ENCODE results near the gene GPA33. TPM values are rescaled to one million over a fixed set of nuclear protein-coding genes. Genes with fewer than 3 reads are reported as not detected.

Gene GPA33
- polyA plus RNA-seq, 1 donor (not counting 4 experiments of a cell fraction or from before 2014, with no cell fraction given): not detected

- no peak for DNase-seq (ENCODE audit: low read depth, low spot score)
- H3K9ac ChIP-seq (ENCODE audit: control insufficient read depth, extremely low read depth, insufficient read depth, low read length): no peak overlapping the region
- H4K20me1 ChIP-seq (ENCODE audit: control insufficient read depth, extremely low read depth, insufficient read depth, low read length): no peaks in the 10 kb centered on the region
- no peaks in the 10 kb centered on the region for H3K9me1 ChIP-seq (ENCODE audit: control insufficient read depth, extremely low read depth, insufficient read depth, low read length)
- H3K36me3 ChIP-seq (ENCODE audit: control insufficient read depth in 2 of 2, extremely low read depth in 1 of 2, insufficient read depth in 2 of 2, low read length in 2 of 2): no peaks in the 10 kb centered on the region
- TF ChIP-seq EZH2 (IDR thresholded peaks at IDR 0.05; ENCODE audit: low read length) (no peak), CTCF (optimal IDR thresholded peaks at IDR 0.05 in 1 of 3, IDR thresholded peaks at IDR 0.05 in 1 of 3, conservative IDR thresholded peaks at IDR 0.05 in 1 of 3; ENCODE audit: extremely low read depth in 1 of 3, insufficient read depth in 2 of 3, low read length in 3 of 3) (no peak)
- no peak overlapping the region for H3K27ac ChIP-seq (ENCODE audit: control insufficient read depth, insufficient read depth, low read length)
- H3K4me2 ChIP-seq (ENCODE audit: control insufficient read depth, extremely low read depth, insufficient read depth, low read depth, low read length): no peak overlapping the region
- peaks cover 2% of the 10 kb centered on the region for H3K4me1 ChIP-seq (ENCODE audit: control insufficient read depth, extremely low read depth, insufficient read depth, low read length)
- H2AFZ ChIP-seq (ENCODE audit: control insufficient read depth, low read length): no peak overlapping the region
- H3K4me3 ChIP-seq (ENCODE audit: control insufficient read depth in 2 of 3, extremely low read depth in 1 of 3, insufficient read depth in 2 of 3, low read depth in 1 of 3, low read length in 3 of 3): no peak overlapping the region
- H3K27me3 ChIP-seq (ENCODE audit: control insufficient read depth, extremely low read depth, insufficient read depth, low read length): no peaks in the 10 kb centered on the region
- H3K79me2 ChIP-seq (ENCODE audit: control insufficient read depth, insufficient read depth, low read length): no peaks in the 10 kb centered on the region
- H3K9me3 ChIP-seq (ENCODE audit: control insufficient read depth, low read depth, low read length): no peaks in the 10 kb centered on the region
- dilution Hi-C loops (cut with MboI; ENCODE audit: extremely low pct_ligation_motif_present, low sequenced_read_pairs): no loop called here
- FAIRE-seq: no peak
Observed at GRCh38 chr1:167011560-167012191, 78.5 kb downstream of the GPA33 start.

GRCh38 chr1:167003711-167004110 is 86.5 kb downstream of the GPA33 start:
- no peak for DNase-seq (ENCODE audit: low read depth, low spot score)
- dilution Hi-C loops (cut with MboI; ENCODE audit: extremely low pct_ligation_motif_present, low sequenced_read_pairs): no loop called here

More at GRCh38 chr1:167003711-167004110, 86.5 kb downstream of the GPA33 start:
- H3K27ac ChIP-seq (ENCODE audit: control insufficient read depth, insufficient read depth, low read length): no peak overlapping the region
- no peak overlapping the region for H2AFZ ChIP-seq (ENCODE audit: control insufficient read depth, low read length)
- H3K4me2 ChIP-seq (ENCODE audit: control insufficient read depth, extremely low read depth, insufficient read depth, low read depth, low read length): no peak overlapping the region
- no peak overlapping the region for H3K4me3 ChIP-seq (ENCODE audit: control insufficient read depth in 2 of 3, extremely low read depth in 1 of 3, insufficient read depth in 2 of 3, low read depth in 1 of 3, low read length in 3 of 3)
- no peaks in the 10 kb centered on the region for H3K79me2 ChIP-seq (ENCODE audit: control insufficient read depth, insufficient read depth, low read length)
- H4K20me1 ChIP-seq (ENCODE audit: control insufficient read depth, extremely low read depth, insufficient read depth, low read length): no peaks in the 10 kb centered on the region
- no peaks in the 10 kb centered on the region for H3K9me1 ChIP-seq (ENCODE audit: control insufficient read depth, extremely low read depth, insufficient read depth, low read length)
- no peak for TF ChIP-seq CTCF (optimal IDR thresholded peaks at IDR 0.05 in 1 of 3, IDR thresholded peaks at IDR 0.05 in 1 of 3, conservative IDR thresholded peaks at IDR 0.05 in 1 of 3; ENCODE audit: extremely low read depth in 1 of 3, insufficient read depth in 2 of 3, low read length in 3 of 3)
- no peak for TF ChIP-seq EZH2 (IDR thresholded peaks at IDR 0.05; ENCODE audit: low read length)
- no peaks in the 10 kb centered on the region for H3K9me3 ChIP-seq (ENCODE audit: control insufficient read depth, low read depth, low read length)
- no peak for FAIRE-seq
- no peak overlapping the region for H3K9ac ChIP-seq (ENCODE audit: control insufficient read depth, extremely low read depth, insufficient read depth, low read length)
- H3K27me3 ChIP-seq (ENCODE audit: control insufficient read depth, extremely low read depth, insufficient read depth, low read length): no peaks in the 10 kb centered on the region
- H3K36me3 ChIP-seq (ENCODE audit: control insufficient read depth in 2 of 2, extremely low read depth in 1 of 2, insufficient read depth in 2 of 2, low read length in 2 of 2): no peaks in the 10 kb centered on the region
- H3K4me1 ChIP-seq (ENCODE audit: control insufficient read depth, extremely low read depth, insufficient read depth, low read length): no peaks in the 10 kb centered on the region

Small RNA genes within 50 kb of the gene (small RNA-seq; reads per million reads assigned to genes)
- 0.07 to 1.3 (median 1.0) reads per million in 3 experiments for gene RNA5SP65 (ENCODE audit: insufficient read length in 3 of 3, low read depth in 3 of 3, low replicate concordance in 1 of 3)

Other genes starting within 250 kb of the GPA33 start
- gene TADA1, start 214.1 kb downstream of the GPA33 start, polyA plus RNA-seq: 10.5 to 15.0 TPM (median 11.9 TPM) in 3 replicates
- gene ILDR2, start 114.8 kb downstream of the GPA33 start, polyA plus RNA-seq: not detected in 3 replicates
- gene MAEL, start 101.1 kb downstream of the GPA33 start, polyA plus RNA-seq: not detected in 3 replicates
- gene STYXL2, start 3.7 kb upstream of the GPA33 start, polyA plus RNA-seq: not detected in 3 replicates
- 3.2 to 5.9 TPM (median 4.1 TPM) in 3 replicates for gene POU2F1, start 130.5 kb upstream of the GPA33 start, polyA plus RNA-seq

Data from keratinocyte (primary cell).